Epithelial cell of proximal tubule (primary cell): ENCODE results near the gene ZBTB40. TPM values are rescaled to one million over a fixed set of nuclear protein-coding genes. Genes with fewer than 3 reads are reported as not detected.
A peak's percentile ranks its signal among the peaks of the same experiment; 100 is the strongest.

ENCODE experiments used
- DNase-seq: peaks from one replicate; pipeline ENCODE4 v3.0.0-alpha.2; 2011; ENCODE audit warnings: low read depth
- H3K4me3 ChIP-seq: 2 replicates; pipeline ENCODE4 v1.5.1; 2011; ENCODE audit warnings: low read depth, mild to moderate bottlenecking, low read length
- CTCF ChIP-seq: conservative IDR thresholded peaks from 2 replicates; pipeline ENCODE4 v1.5.1; 2012; ENCODE audit warnings: low read depth, mild to moderate bottlenecking, low read length
- total RNA-seq: library from RNA; depleted of rRNA; stranded (reverse); fragments of >200 nt; gene quantifications from 2 replicates; pipeline ENCODE4 v1.2.3, GENCODE V29; 2015

Gene ZBTB40
- total RNA-seq, 1 donor from 2014 or later, result 6.9 TPM

- peak overlapping the region; percentile 52 for H3K4me3 ChIP-seq
- no peak for TF ChIP-seq CTCF
- no peak for DNase-seq
These were observed 23.0 kb upstream of the ZBTB40 start for GRCh38 chr1:22428672-22429071.

GRCh38 chr1:22431965-22432364 is 19.7 kb upstream of the ZBTB40 start:
- no peak for TF ChIP-seq CTCF
- DNase-seq, result no peak
- H3K4me3 ChIP-seq, result no peak overlapping the region

- H3K4me3 ChIP-seq, result no peak overlapping the region
- no peak for TF ChIP-seq CTCF
- DNase-seq, result no peak
These were observed 16.9 kb upstream of the ZBTB40 start for GRCh38 chr1:22434717-22435116.

- no peak for TF ChIP-seq CTCF
- H3K4me3 ChIP-seq, result no peak overlapping the region
These were observed 14.7 kb upstream of the ZBTB40 start for GRCh38 chr1:22436948-22437347.

GRCh38 chr1:22437573-22437972 is 14.1 kb upstream of the ZBTB40 start:
- DNase-seq, result no peak
- no peak overlapping the region for H3K4me3 ChIP-seq
- TF ChIP-seq CTCF, result no peak

More at GRCh38 chr1:22436948-22437347, 14.7 kb upstream of the ZBTB40 start:
- no peak for DNase-seq

- H3K4me3 ChIP-seq, result no peak overlapping the region
- TF ChIP-seq CTCF, result no peak
- DNase-seq, result no peak
These were observed 11.1 kb upstream of the ZBTB40 start for GRCh38 chr1:22440582-22440981.

- no peak overlapping the region for H3K4me3 ChIP-seq
- TF ChIP-seq CTCF, result no peak
- DNase-seq, result no peak
These were observed 9.3 kb upstream of the ZBTB40 start for GRCh38 chr1:22442212-22442894.
